GM19455 (cell line): Measurements from ENCODE around the gene KLK2.

Experiments used
- ATAC-seq: cut with Tn5 transposase; IDR thresholded peaks from one replicate; pipeline ENCODE4 v1.9.1; 2021; ENCODE audit not compliant: unreplicated experiment

Gene KLK2

GRCh38 chr19:50844296-50844935, 28.8 kb upstream of the KLK2 start:
- ATAC-seq = no peak

- no peak for ATAC-seq
Observed at GRCh38 chr19:50850738-50851137, 22.5 kb upstream of the KLK2 start.

- ATAC-seq = no peak
Observed at GRCh38 chr19:50851620-50852019, 21.6 kb upstream of the KLK2 start.

GRCh38 chr19:50854636-50855410, 18.4 kb upstream of the KLK2 start, which contains the start of gene KLK3:
KLK3 (plus strand) TSS chr19:50854915; CDS start chr19:50854956, 41 bp downstream.
- ATAC-seq = no peak

- no peak for ATAC-seq
Observed at GRCh38 chr19:50857366-50857765, 15.9 kb upstream of the KLK2 start.

- no peak for ATAC-seq
Observed at GRCh38 chr19:50858886-50859285, 14.4 kb upstream of the KLK2 start.

- ATAC-seq = no peak
Observed at GRCh38 chr19:50859849-50860248, 13.4 kb upstream of the KLK2 start.

GRCh38 chr19:50861010-50861409, 12.2 kb upstream of the KLK2 start:
- no peak for ATAC-seq

GRCh38 chr19:50861496-50862286, 11.5 kb upstream of the KLK2 start:
- no peak for ATAC-seq

- ATAC-seq = no peak
Observed at GRCh38 chr19:50869479-50869878, 3.8 kb upstream of the KLK2 start.

- ATAC-seq = no peak
Observed at GRCh38 chr19:50870417-50871089, 2.7 kb upstream of the KLK2 start.

GRCh38 chr19:50874211-50874610, 972 bp downstream of the KLK2 start:
- no peak for ATAC-seq

- ATAC-seq = no peak
Observed at GRCh38 chr19:50875795-50876422, 2.7 kb downstream of the KLK2 start.

- no peak for ATAC-seq
Observed at GRCh38 chr19:50876456-50876855, 3.2 kb downstream of the KLK2 start.

GRCh38 chr19:50877338-50877737, 4.1 kb downstream of the KLK2 start:
- no peak for ATAC-seq

GRCh38 chr19:50878851-50879250, 5.6 kb downstream of the KLK2 start:
- ATAC-seq = no peak

- ATAC-seq = no peak
Observed at GRCh38 chr19:50880241-50880640, 7.0 kb downstream of the KLK2 start.

- ATAC-seq = no peak
Observed at GRCh38 chr19:50882188-50882587, 8.9 kb downstream of the KLK2 start.

GRCh38 chr19:50889638-50890037, 16.4 kb downstream of the KLK2 start:
- ATAC-seq = no peak

GRCh38 chr19:50890422-50891252, 17.4 kb downstream of the KLK2 start:
- no peak for ATAC-seq
